RKO (cell line): ENCODE data around the gene AGPAT3.

Experiments
- DNase-seq: peaks from one replicate; pipeline ENCODE4 v3.0.0-alpha.2; 2016; ENCODE audit warnings: low spot score

Gene AGPAT3

DNA sequence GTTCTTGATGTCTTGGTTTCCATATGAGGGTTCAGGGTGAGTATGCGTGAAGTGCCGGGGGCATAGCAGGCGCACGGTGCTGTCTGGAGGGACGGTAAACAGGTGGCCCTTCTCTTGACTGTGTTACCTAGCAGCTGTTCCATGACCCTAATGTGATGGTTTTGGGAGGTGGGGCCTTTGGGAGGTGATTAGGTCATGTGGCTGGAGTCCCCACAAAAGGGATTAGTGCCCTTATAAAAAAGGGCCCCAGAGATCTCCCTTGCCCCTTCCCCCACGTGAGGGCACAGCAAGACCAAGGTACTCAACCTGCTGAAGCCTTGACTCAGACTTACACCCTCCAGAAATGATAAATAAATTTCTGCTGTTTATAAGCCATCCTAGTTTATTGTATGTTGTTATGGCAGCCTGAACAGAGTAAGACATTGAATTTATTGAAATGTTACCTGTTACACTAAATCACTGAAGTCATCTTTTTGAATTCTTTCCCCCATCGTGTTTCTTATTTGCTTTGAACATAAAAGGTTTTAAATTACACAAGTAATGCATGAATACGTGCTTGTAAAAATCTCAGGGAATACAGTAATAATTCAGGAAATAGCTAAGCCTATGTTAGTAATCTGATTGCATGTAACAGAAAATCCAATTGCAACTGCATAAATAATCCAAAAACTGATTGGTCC is 162.7 kb downstream of the AGPAT3 start:
- DNase-seq = no peak

DNA sequence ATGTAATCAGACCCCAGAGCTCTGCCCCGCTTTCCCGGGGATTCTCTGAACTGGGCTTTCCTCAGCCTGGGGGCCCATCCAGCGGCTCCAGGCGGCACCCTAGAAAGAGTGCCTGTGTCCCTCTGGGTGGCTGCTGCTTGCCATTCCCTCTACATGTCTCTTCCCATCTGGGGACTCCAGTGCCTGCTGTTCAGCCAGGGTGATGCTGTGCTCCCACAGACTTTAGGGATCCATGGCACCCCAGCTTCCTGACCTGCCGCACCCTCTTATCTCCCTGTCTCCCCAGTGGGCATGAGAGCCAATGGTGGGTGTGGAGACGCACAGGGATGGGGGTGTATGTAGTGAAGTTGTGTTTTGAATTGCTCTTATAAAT is 163.2 kb downstream of the AGPAT3 start:
- no peak for DNase-seq

DNA sequence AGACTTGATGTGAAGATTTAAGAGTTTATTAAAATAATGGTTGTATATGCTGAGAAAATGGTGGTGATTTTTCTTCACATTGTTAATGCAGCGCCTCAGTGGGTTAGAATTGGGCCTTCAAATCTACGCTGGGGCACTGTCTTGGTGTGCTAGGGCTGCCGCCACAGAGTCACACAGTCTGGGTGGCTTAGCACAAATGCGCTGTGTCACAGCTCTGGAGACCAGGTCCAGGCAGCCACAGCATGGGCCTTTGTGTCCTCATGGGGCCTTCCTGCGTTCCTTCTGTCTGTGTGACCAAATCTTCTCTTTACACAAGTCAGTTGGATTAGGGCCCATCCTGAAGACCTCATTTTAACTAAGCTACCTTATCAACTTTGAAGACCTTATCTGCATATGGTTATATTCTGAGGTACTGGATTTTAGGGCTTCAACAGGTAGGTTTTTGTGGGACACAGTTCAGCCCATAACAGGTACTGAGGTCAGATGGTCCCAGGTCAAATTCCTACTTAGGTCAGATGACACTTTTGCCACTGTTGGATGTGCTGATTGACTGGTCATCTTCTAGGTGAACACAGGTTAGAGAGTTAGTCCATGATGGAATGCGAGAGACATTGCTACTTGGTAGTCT is 164.6 kb downstream of the AGPAT3 start:
- no peak for DNase-seq

DNA sequence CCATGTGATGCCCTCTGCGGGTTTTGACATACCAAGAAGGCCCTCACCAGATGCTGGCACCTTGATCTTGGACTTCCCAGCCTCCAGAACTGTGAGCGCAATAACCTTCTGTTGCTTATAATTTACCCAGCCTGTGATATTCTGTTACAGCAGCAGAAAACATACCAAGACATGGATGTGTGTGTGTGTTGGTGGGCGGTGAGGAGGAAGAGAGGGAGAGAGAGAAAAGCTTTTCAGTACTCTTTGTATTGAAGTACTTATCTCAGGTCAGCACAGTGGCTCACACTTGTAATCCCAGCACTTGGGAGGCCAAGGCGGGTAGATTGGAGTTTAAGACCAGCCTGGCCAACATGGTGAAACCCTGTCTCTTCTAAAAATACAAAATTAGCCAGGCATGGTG is 170.2 kb downstream of the AGPAT3 start:
- no peak for DNase-seq
